CD4-positive, alpha-beta T cell treated with Interleukin-17A for 4 hours (primary cell): Measurements from ENCODE around the gene PPP1R3F.
"Not testable (repeated sequence)": the region's sequence is repeated elsewhere in the genome, so short reads cannot be mapped to it uniquely, and the experiment has no call there.

Source experiments
- DNase-seq: peaks from one replicate; pipeline ENCODE4 v3.0.0-alpha.2; 2020; ENCODE audit warnings: mixed read lengths

PPP1R3F gene

GRCh38 chrX:49276207-49276606 is 6.6 kb downstream of the PPP1R3F start:
- DNase-seq: no peak

- no peak for DNase-seq
Measured at GRCh38 chrX:49276671-49277534, 7.3 kb downstream of the PPP1R3F start.

- no peak for DNase-seq
Measured at GRCh38 chrX:49277535-49277830, 7.9 kb downstream of the PPP1R3F start.

- no peak for DNase-seq
Measured at GRCh38 chrX:49278081-49278480, 8.5 kb downstream of the PPP1R3F start.

GRCh38 chrX:49282647-49283011 is 13.0 kb downstream of the PPP1R3F start:
- no peak for DNase-seq

GRCh38 chrX:49284212-49284611 is 14.6 kb downstream of the PPP1R3F start:
- no peak for DNase-seq

- no peak for DNase-seq
Measured at GRCh38 chrX:49286136-49286535, 16.5 kb downstream of the PPP1R3F start.

GRCh38 chrX:49286581-49286980 is 17.0 kb downstream of the PPP1R3F start:
- DNase-seq: no peak

GRCh38 chrX:49287665-49288064 is 18.1 kb downstream of the PPP1R3F start:
- no peak for DNase-seq

GRCh38 chrX:49290215-49290614 is 20.6 kb downstream of the PPP1R3F start:
- DNase-seq: no peak

- peak; percentile 81 for DNase-seq
Measured at GRCh38 chrX:49291615-49292337, 22.2 kb downstream of the PPP1R3F start.

- no peak for DNase-seq
Measured at GRCh38 chrX:49292400-49293362, 23.1 kb downstream of the PPP1R3F start.

- DNase-seq: not testable (repeated sequence)
Measured at GRCh38 chrX:49299293-49299692, 29.7 kb downstream of the PPP1R3F start.

- DNase-seq: no peak
Measured at GRCh38 chrX:49300703-49301102, 31.1 kb downstream of the PPP1R3F start.

GRCh38 chrX:49303346-49303745 is 33.8 kb downstream of the PPP1R3F start, which contains the start of gene GAGE10:
GAGE10 (plus strand) TSS chrX:49303646; CDS start chrX:49304860, 1,214 bp downstream.
- no peak for DNase-seq

- not testable (repeated sequence) for DNase-seq
Measured at GRCh38 chrX:49307775-49308174, 38.2 kb downstream of the PPP1R3F start.

GRCh38 chrX:49308604-49309269 is 39.1 kb downstream of the PPP1R3F start:
- peak; percentile 48 for DNase-seq

- DNase-seq: peak; percentile 33
Measured at GRCh38 chrX:49309401-49309981, 39.9 kb downstream of the PPP1R3F start.

GRCh38 chrX:49310371-49310770 is 40.8 kb downstream of the PPP1R3F start:
- no peak for DNase-seq

GRCh38 chrX:49312176-49312575 is 42.6 kb downstream of the PPP1R3F start:
- no peak for DNase-seq

GRCh38 chrX:49316085-49316484 is 46.5 kb downstream of the PPP1R3F start:
- DNase-seq: no peak

GRCh38 chrX:49321737-49322136 is 52.1 kb downstream of the PPP1R3F start, which contains the start of gene GAGE12J:
GAGE12J (plus strand) TSS chrX:49322037; CDS start chrX:49323194, 1,157 bp downstream.
- not testable (repeated sequence) for DNase-seq
